Endodermal cell (in vitro differentiated cells): ENCODE measurements around the gene NGF. TPM values are rescaled to one million over a fixed set of nuclear protein-coding genes. Genes with fewer than 3 reads are reported as not detected.

Experiments used
- DNase-seq: peaks from one replicate; pipeline ENCODE4 v3.0.0-alpha.2; 2017
- H3K27ac ChIP-seq: 2 replicates; pipeline ENCODE4 v1.5.1; 2013; ENCODE audit warnings: mild to moderate bottlenecking, low read depth, low read length, moderate library complexity
- H3K27me3 ChIP-seq: 2 replicates; pipeline ENCODE4 v1.6.1; 2013; ENCODE audit warnings: mild to moderate bottlenecking, low read length, moderate library complexity; ENCODE audit not compliant: insufficient read depth, control insufficient read depth, poor library complexity, severe bottlenecking
- H3K36me3 ChIP-seq: 2 replicates; pipeline ENCODE4 v1.7.0; 2013; ENCODE audit warnings: mild to moderate bottlenecking, low read length, moderate library complexity; ENCODE audit not compliant: control insufficient read depth, insufficient read depth
- H3K4me1 ChIP-seq: one replicate; pipeline ENCODE4 v1.7.0; 2013; ENCODE audit warnings: low read length; ENCODE audit not compliant: control insufficient read depth, insufficient read depth
- H3K4me3 ChIP-seq: 2 replicates; pipeline ENCODE4 v1.5.1; 2013; ENCODE audit warnings: mild to moderate bottlenecking, low read length, moderate library complexity
- H3K9ac ChIP-seq: 2 replicates; pipeline ENCODE4 v1.6.1; 2013; ENCODE audit warnings: mild to moderate bottlenecking, low read length, moderate library complexity; ENCODE audit not compliant: poor library complexity, severe bottlenecking; ENCODE audit errors: extremely low read depth
- H3K9me3 ChIP-seq: 2 replicates; pipeline ENCODE4 v1.6.1; 2013; ENCODE audit warnings: mild to moderate bottlenecking, low read length, moderate library complexity; ENCODE audit not compliant: control insufficient read depth
- H3K27ac Mint-ChIP-seq: 2 replicates; pipeline ENCODE4 v1.8.0; 2020; ENCODE audit warnings: mixed read lengths
- H3K27me3 Mint-ChIP-seq: 2 replicates; pipeline ENCODE4 v1.8.0; 2021; ENCODE audit warnings: mild to moderate bottlenecking, mixed read lengths; ENCODE audit not compliant: insufficient read depth
- H3K36me3 Mint-ChIP-seq: 2 replicates; pipeline ENCODE4 v1.8.0; 2020; ENCODE audit warnings: low read depth, mixed read lengths
- H3K4me1 Mint-ChIP-seq: 2 replicates; pipeline ENCODE4 v1.8.0; 2020; ENCODE audit warnings: mixed read lengths
- H3K4me3 Mint-ChIP-seq: 2 replicates; pipeline ENCODE4 v1.8.0; 2020; ENCODE audit warnings: mild to moderate bottlenecking, moderate library complexity, mixed read lengths
- H3K9me3 Mint-ChIP-seq: 2 replicates; pipeline ENCODE4 v1.8.0; 2020; ENCODE audit warnings: mild to moderate bottlenecking, mixed read lengths
- CTCF ChIP-seq: fragments of 200-600 bp; sonication (generic); conservative IDR thresholded peaks from 2 replicates; pipeline ENCODE4 v1.5.0; 2021; ENCODE audit warnings: antibody characterized with exemption, mild to moderate bottlenecking
- WGBS, 2 experiments: methylation state at CpG; one replicate each; pipeline versions ENCODE4 v1.1.5 to v1.1.7; 2013; ENCODE audit warnings: missing lambda C conversion rate in 2 of 2, mixed read lengths in 1 of 2; ENCODE audit not compliant: insufficient coverage in 1 of 2, insufficient read length in 1 of 2; 5-methylcytosine and 5-hydroxymethylcytosine counted together
- total RNA-seq, 2 donors: library from RNA; stranded (reverse); fragmentation: NEBNext Ultra II Directional in 1 of 2; extraction: Animal tissue kit (Norgen Biotek cat#: 25700) in 1 of 2; gene quantifications; 2 replicates in 1 of 2; 3 replicates in 1 of 2; pipeline ENCODE4 v1.2.1, GENCODE V29; 2021

Gene NGF
- total RNA-seq, 2 donors from 2014 or later: 0.26 TPM; not detected in 1

- H3K27me3 ChIP-seq: peaks cover 6% of the 10 kb centered on the region
- 91 to 94% methylated on average over 6 to 13 of the region's 13 CpGs for WGBS, 2 experiments
These were observed 54.8 kb downstream of the NGF start for GRCh38 chr1:115283249-115283648.

DNA sequence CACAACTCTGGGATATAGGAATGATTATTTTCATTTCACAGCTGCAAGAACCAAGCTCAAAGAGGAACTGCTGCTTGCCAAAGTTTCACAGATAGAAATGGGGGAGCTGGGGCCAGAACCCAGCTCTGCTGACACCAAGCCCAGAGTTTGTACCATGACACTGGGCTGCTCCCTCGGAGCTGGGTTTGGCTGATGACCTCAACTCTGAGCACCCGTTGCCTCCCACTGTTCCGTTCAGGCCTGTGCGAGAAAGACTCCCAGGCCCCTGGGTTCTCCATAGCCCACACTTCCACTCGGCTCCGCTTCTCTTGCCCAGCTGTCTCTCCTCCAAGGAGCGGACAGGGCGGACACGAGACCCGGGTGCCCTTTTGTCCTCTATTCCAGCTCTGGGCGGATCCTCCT, 55.2 kb downstream of the NGF start:
- Mint-ChIP-seq H3K9me3 (no peaks in the 10 kb centered on the region), H3K27me3 (peaks cover 2% of the 10 kb centered on the region), H3K27ac (no peak overlapping the region), H3K4me3 (no peak overlapping the region), H3K36me3 (no peaks in the 10 kb centered on the region), H3K4me1 (peaks cover 6% of the 10 kb centered on the region)
- Histone ChIP-seq H3K27me3 (peaks cover 6% of the 10 kb centered on the region), H3K4me1 (peaks cover 4% of the 10 kb centered on the region), H3K9ac (no peak overlapping the region), H3K27ac (no peak overlapping the region), H3K9me3 (peaks cover under 1% of the 10 kb centered on the region), H3K36me3 (no peaks in the 10 kb centered on the region), H3K4me3 (no peak overlapping the region)
- DNase-seq: no peak
- 95 to 96% methylated on average over 5 to 11 of the region's 11 CpGs for WGBS, 2 experiments
- no peak for TF ChIP-seq CTCF

More at GRCh38 chr1:115283249-115283648, 54.8 kb downstream of the NGF start:
- H3K4me3 Mint-ChIP-seq: no peak overlapping the region
- no peak overlapping the region for H3K9ac ChIP-seq
- H3K4me1 ChIP-seq: peaks cover 4% of the 10 kb centered on the region
- peaks cover 6% of the 10 kb centered on the region for H3K4me1 Mint-ChIP-seq
- no peaks in the 10 kb centered on the region for H3K9me3 ChIP-seq
- no peak for TF ChIP-seq CTCF
- peaks cover 2% of the 10 kb centered on the region for H3K27me3 Mint-ChIP-seq
- H3K27ac Mint-ChIP-seq: no peak overlapping the region
- H3K9me3 Mint-ChIP-seq: no peaks in the 10 kb centered on the region
- no peaks in the 10 kb centered on the region for H3K36me3 Mint-ChIP-seq
- no peak for DNase-seq
- H3K27ac ChIP-seq: no peak overlapping the region
- no peaks in the 10 kb centered on the region for H3K36me3 ChIP-seq
- H3K4me3 ChIP-seq: no peak overlapping the region

- Mint-ChIP-seq H3K27me3 (no peaks in the 10 kb centered on the region), H3K4me3 (no peak overlapping the region), H3K36me3 (no peaks in the 10 kb centered on the region), H3K9me3 (peaks cover 13% of the 10 kb centered on the region), H3K27ac (no peak overlapping the region), H3K4me1 (peaks cover 6% of the 10 kb centered on the region)
- H3K4me3 ChIP-seq: no peak overlapping the region
- peaks cover 4% of the 10 kb centered on the region for H3K4me1 ChIP-seq
- no peak for TF ChIP-seq CTCF
- peaks cover 13% of the 10 kb centered on the region for H3K9me3 ChIP-seq
- peaks cover 6% of the 10 kb centered on the region for H3K27me3 ChIP-seq
- H3K9ac ChIP-seq: no peak overlapping the region
- H3K36me3 ChIP-seq: no peaks in the 10 kb centered on the region
- no peak overlapping the region for H3K27ac ChIP-seq
- DNase-seq: no peak
- 99 to 100% methylated on average over 2 of the region's 2 CpGs for WGBS, 2 experiments
These were observed 56.9 kb downstream of the NGF start for GRCh38 chr1:115281143-115281542.
